ENCODE results near the gene SLC41A3.

GRCh38 chr3:126108676-126109050, 24.7 kb upstream of the SLC41A3 start:
- no peak for TF ChIP-seq CTCF (IDR thresholded peaks at IDR 0.05; ENCODE audit: insufficient read depth, low read depth, low read length)
- no peak for TF ChIP-seq EZH2 (IDR thresholded peaks at IDR 0.05; ENCODE audit: insufficient read depth, low read length)
